ENCODE data around the gene MPRIP. TPM values are rescaled to one million over a fixed set of nuclear protein-coding genes. Genes with fewer than 3 reads are reported as not detected.
A peak's percentile ranks its signal among the peaks of the same experiment; 100 is the strongest.

The MPRIP gene
- total and polyA plus RNA-seq, 2 of the 13 experiments (the other 11 are each of a cell fraction or from before 2014, with no cell fraction given): 50.2 to 52.4 TPM

- peak; percentile 45; the same call in 1 of the 2 replicates for TF ChIP-seq NR0B2 (CRISPR knock-in tag; IDR thresholded peaks at IDR 0.05)
- TF ChIP-seq MYC (CRISPR knock-in tag; IDR thresholded peaks at IDR 0.05; ENCODE audit: borderline replicate concordance): peak; percentile 46; the same call in 1 of the 2 replicates
- TF ChIP-seq KAT2B (IDR thresholded peaks at IDR 0.05; ENCODE audit: borderline replicate concordance, low read depth, low read length): no peak
- TF ChIP-seq, protein P1, sequence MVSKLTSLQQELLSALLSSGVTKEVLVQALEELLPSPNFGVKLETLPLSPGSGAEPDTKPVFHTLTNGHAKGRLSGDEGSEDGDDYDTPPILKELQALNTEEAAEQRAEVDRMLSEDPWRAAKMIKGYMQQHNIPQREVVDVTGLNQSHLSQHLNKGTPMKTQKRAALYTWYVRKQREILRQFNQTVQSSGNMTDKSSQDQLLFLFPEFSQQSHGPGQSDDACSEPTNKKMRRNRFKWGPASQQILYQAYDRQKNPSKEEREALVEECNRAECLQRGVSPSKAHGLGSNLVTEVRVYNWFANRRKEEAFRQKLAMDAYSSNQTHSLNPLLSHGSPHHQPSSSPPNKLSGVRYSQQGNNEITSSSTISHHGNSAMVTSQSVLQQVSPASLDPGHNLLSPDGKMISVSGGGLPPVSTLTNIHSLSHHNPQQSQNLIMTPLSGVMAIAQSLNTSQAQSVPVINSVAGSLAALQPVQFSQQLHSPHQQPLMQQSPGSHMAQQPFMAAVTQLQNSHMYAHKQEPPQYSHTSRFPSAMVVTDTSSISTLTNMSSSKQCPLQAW (CRISPR knock-in tag; IDR thresholded peaks at IDR 0.05): peak; percentile 55; the same call in 1 of the 2 replicates
- peak; percentile 21; the same call in 1 of the 2 replicates for TF ChIP-seq HES4 (CRISPR knock-in tag; IDR thresholded peaks at IDR 0.05; ENCODE audit: borderline replicate concordance)
- TF ChIP-seq, protein P2, sequence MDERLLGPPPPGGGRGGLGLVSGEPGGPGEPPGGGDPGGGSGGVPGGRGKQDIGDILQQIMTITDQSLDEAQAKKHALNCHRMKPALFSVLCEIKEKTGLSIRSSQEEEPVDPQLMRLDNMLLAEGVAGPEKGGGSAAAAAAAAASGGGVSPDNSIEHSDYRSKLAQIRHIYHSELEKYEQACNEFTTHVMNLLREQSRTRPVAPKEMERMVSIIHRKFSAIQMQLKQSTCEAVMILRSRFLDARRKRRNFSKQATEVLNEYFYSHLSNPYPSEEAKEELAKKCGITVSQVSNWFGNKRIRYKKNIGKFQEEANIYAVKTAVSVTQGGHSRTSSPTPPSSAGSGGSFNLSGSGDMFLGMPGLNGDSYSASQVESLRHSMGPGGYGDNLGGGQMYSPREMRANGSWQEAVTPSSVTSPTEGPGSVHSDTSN (CRISPR knock-in tag; IDR thresholded peaks at IDR 0.05): no peak
- peak; percentile 8; the same call in 1 of the 2 replicates for TF ChIP-seq NFYC (CRISPR knock-in tag; IDR thresholded peaks at IDR 0.05)
- peak; percentile 36; the same call in 1 of the 2 replicates for TF ChIP-seq POGZ (CRISPR knock-in tag; IDR thresholded peaks at IDR 0.05)
- TF ChIP-seq, protein P3, sequence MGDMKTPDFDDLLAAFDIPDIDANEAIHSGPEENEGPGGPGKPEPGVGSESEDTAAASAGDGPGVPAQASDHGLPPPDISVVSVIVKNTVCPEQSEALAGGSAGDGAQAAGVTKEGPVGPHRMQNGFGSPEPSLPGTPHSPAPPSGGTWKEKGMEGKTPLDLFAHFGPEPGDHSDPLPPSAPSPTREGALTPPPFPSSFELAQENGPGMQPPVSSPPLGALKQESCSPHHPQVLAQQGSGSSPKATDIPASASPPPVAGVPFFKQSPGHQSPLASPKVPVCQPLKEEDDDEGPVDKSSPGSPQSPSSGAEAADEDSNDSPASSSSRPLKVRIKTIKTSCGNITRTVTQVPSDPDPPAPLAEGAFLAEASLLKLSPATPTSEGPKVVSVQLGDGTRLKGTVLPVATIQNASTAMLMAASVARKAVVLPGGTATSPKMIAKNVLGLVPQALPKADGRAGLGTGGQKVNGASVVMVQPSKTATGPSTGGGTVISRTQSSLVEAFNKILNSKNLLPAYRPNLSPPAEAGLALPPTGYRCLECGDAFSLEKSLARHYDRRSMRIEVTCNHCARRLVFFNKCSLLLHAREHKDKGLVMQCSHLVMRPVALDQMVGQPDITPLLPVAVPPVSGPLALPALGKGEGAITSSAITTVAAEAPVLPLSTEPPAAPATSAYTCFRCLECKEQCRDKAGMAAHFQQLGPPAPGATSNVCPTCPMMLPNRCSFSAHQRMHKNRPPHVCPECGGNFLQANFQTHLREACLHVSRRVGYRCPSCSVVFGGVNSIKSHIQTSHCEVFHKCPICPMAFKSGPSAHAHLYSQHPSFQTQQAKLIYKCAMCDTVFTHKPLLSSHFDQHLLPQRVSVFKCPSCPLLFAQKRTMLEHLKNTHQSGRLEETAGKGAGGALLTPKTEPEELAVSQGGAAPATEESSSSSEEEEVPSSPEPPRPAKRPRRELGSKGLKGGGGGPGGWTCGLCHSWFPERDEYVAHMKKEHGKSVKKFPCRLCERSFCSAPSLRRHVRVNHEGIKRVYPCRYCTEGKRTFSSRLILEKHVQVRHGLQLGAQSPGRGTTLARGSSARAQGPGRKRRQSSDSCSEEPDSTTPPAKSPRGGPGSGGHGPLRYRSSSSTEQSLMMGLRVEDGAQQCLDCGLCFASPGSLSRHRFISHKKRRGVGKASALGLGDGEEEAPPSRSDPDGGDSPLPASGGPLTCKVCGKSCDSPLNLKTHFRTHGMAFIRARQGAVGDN (CRISPR knock-in tag; IDR thresholded peaks at IDR 0.05): peak; percentile 71
- no peak for TF ChIP-seq KDM4B (CRISPR knock-in tag; IDR thresholded peaks at IDR 0.05)
- TF ChIP-seq, protein P4, sequence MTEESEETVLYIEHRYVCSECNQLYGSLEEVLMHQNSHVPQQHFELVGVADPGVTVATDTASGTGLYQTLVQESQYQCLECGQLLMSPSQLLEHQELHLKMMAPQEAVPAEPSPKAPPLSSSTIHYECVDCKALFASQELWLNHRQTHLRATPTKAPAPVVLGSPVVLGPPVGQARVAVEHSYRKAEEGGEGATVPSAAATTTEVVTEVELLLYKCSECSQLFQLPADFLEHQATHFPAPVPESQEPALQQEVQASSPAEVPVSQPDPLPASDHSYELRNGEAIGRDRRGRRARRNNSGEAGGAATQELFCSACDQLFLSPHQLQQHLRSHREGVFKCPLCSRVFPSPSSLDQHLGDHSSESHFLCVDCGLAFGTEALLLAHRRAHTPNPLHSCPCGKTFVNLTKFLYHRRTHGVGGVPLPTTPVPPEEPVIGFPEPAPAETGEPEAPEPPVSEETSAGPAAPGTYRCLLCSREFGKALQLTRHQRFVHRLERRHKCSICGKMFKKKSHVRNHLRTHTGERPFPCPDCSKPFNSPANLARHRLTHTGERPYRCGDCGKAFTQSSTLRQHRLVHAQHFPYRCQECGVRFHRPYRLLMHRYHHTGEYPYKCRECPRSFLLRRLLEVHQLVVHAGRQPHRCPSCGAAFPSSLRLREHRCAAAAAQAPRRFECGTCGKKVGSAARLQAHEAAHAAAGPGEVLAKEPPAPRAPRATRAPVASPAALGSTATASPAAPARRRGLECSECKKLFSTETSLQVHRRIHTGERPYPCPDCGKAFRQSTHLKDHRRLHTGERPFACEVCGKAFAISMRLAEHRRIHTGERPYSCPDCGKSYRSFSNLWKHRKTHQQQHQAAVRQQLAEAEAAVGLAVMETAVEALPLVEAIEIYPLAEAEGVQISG (CRISPR knock-in tag; IDR thresholded peaks at IDR 0.05): peak; percentile 11; the same call in 1 of the 2 replicates
- 0 out of 2 replicates have a peak, but pooled peaks have one; percentile 80 for TF ChIP-seq ZSCAN30 (CRISPR knock-in tag; IDR thresholded peaks at IDR 0.05)
- peak; percentile 28; the same call in 1 of the 2 replicates for TF ChIP-seq SAFB2 (CRISPR knock-in tag; IDR thresholded peaks at IDR 0.05; ENCODE audit: borderline replicate concordance, low read depth)
- TF ChIP-seq RAD21 (CRISPR knock-in tag; IDR thresholded peaks at IDR 0.05): peak; percentile 47; the same call in 1 of the 2 replicates
- 0 out of 2 replicates have a peak, but pooled peaks have one; percentile 35 for TF ChIP-seq ZNF17 (CRISPR knock-in tag; IDR thresholded peaks at IDR 0.05)
- TF ChIP-seq ZNF563 (CRISPR knock-in tag; IDR thresholded peaks at IDR 0.05): 0 out of 2 replicates have a peak, but pooled peaks have one; percentile 28
Observed at GRCh38 chr17:17237026-17237799, 195.0 kb downstream of the MPRIP start, which contains the start of gene FLCN (continued).
